Activated gamma-delta T cell treated with anti-CD3 and anti-CD28 coated beads, Interleukin-2, amount 50 U/mL, for 16 hours (primary cell): ENCODE data around the gene PKP4.
"Not testable (repeated sequence)": the region's sequence is repeated elsewhere in the genome, so short reads cannot be mapped to it uniquely, and the experiment has no call there.

ENCODE experiments used
- DNase-seq: peaks from one replicate; pipeline ENCODE4 v3.0.0-alpha.2; 2020; ENCODE audit warnings: low read depth

Gene PKP4

GRCh38 chr2:158687315-158687714 is 230.6 kb downstream of the PKP4 start:
- no peak for DNase-seq

- DNase-seq, result no peak
Observed at GRCh38 chr2:158688721-158689120, 232.0 kb downstream of the PKP4 start.

GRCh38 chr2:158689391-158689790 is 232.6 kb downstream of the PKP4 start:
- DNase-seq, result no peak

DNA sequence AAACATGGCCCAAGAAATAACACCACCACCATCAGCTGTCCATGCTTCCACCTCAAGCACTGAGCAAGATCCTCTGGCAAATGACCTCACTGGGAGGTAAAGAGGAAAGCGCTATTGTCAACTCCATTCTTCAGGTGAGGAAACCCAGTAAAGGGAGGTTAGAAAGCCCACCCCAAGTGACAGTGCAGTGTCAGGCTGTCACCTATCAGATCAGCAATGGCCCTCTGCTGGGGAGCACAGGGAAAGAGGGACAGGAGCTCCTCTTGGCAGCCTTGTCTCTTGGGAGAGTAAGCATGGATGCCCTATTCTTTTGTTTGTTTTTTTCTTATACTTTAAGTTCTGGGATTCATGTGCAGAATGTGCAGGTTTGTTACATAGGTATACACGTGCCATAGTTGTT is 234.1 kb downstream of the PKP4 start:
- DNase-seq, result no peak

GRCh38 chr2:158691619-158692018 is 234.9 kb downstream of the PKP4 start:
- no peak for DNase-seq

GRCh38 chr2:158692372-158693103 is 235.8 kb downstream of the PKP4 start:
- DNase-seq, result no peak

DNA sequence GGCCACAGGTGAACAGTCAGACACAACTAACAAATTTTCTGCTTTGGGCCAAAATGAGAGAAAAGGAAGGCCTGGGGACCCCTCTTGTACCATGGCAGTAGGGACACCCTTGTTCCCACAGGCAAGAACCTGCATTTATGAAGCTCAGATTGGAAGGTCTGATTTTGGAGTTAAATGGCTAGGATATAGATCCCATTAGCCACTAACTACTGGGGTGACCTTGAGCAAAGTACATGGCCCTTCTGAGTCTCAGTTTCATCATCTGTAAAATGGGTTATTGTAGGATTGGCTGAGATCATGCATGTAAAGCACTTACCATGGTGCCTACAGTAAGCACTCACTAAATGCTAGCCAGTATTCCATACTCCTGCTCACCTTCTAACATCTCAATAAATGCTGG is 236.7 kb downstream of the PKP4 start:
- no peak for DNase-seq

DNA sequence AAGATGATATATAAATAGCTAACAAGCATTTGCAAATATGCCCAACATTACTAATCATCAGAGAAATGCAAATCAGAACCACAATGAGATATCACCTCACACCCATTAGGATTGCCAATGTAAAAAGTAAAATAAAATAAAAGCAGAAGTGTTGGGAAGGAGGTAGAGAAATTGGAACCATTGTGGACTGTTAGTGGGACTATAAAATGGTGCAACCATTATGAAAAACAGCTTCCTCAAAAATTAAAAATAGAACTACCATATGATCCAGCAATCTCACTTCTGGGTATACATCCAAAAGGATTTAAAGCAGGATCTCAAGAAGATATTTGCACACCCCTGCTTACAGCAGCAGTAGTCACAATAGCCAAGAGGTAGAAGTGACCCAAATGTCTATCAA is 238.6 kb downstream of the PKP4 start:
- no peak for DNase-seq

- not testable (repeated sequence) for DNase-seq
Observed at GRCh38 chr2:158695744-158696143, 239.0 kb downstream of the PKP4 start.

DNA sequence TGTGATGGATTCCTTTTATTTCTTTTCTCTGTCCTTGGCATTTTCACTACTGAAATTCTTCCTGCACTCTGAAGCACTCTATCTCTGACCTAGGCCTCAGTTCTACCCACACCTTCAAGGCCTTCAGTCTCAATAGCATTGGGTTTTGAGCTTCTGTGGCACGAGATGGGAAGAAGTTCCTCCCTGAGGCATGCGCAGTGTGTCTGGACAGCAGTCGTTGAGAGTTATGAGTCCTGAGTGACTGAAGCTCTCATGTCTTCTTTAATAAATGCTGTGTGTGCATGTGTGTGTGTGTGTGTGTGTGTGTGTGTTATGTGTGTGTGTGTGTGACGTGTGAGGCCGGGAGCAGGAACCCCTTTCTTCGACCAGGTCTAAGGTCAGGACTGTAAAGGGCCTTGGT is 242.6 kb downstream of the PKP4 start:
- no peak for DNase-seq

DNA sequence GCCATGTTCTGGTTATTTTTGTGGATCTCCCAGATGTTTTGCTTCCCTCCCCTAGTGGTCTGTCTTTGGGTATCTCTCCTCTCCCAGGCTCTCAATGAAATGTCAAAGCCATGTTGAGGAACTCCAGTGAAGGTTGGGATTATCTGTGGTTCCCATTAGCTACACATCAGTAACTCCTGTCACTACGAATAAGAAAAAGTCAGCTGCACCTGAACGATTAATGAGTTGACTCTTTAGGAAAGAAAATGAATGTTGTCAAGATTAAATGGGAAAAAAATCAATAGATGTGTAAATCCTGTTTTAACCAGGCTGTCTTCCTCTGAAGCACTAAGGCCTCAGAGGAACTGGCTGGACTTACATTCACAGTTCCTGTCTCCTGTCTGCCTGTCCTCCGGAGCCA is 244.3 kb downstream of the PKP4 start:
- no peak for DNase-seq

DNA sequence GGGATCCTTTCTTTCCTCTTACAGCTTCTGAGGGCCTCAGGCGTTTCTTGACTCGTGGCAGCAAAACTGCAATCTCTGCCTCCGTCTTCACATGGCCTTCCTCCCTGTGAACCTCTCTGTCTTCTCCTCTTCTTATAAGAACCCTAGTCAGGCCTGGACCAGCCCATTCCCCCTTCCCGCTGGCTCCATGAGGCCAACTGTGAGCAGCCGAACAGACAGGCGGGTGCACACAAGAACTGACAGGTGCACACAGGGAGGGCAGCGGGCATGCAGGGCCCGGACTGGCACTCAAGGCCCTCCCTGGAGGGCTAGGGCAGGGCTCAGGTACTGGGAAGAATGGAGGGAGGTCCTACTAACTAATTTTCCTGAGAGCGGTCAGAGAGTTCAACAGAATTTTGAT is 246.0 kb downstream of the PKP4 start:
- no peak for DNase-seq

- DNase-seq, result not testable (repeated sequence)
Observed at GRCh38 chr2:158704724-158705465, 248.1 kb downstream of the PKP4 start.

GRCh38 chr2:158712791-158713522 is 256.2 kb downstream of the PKP4 start:
- DNase-seq, result no peak

- DNase-seq, result no peak
Observed at GRCh38 chr2:158713523-158714138, 256.9 kb downstream of the PKP4 start.

DNA sequence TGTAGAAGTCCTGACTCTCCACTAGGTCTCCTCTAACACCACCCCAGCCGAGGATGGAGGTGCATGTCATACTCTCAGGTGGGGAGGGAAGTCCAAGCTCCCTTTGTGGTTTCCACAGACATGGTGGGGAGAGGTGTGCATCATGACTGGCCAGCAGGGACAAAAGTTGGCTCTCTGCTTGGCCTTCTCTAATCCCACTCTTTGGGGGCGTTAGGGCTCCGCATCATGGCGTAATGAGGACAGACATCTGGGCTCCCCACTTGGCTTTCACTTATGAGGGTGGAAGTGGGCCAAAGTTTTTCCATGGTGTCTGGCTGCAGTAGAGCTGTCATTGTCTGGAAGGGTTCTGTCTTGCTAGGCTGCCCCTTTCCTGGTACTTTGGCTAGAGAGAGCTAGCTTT is 257.7 kb downstream of the PKP4 start:
- DNase-seq, result no peak

GRCh38 chr2:158715357-158715756 is 258.6 kb downstream of the PKP4 start:
- DNase-seq, result no peak

- DNase-seq, result no peak
Observed at GRCh38 chr2:158716121-158716791, 259.5 kb downstream of the PKP4 start.

GRCh38 chr2:158716921-158717320 is 260.2 kb downstream of the PKP4 start:
- no peak for DNase-seq

GRCh38 chr2:158717366-158718195 is 260.8 kb downstream of the PKP4 start:
- DNase-seq, result no peak

DNA sequence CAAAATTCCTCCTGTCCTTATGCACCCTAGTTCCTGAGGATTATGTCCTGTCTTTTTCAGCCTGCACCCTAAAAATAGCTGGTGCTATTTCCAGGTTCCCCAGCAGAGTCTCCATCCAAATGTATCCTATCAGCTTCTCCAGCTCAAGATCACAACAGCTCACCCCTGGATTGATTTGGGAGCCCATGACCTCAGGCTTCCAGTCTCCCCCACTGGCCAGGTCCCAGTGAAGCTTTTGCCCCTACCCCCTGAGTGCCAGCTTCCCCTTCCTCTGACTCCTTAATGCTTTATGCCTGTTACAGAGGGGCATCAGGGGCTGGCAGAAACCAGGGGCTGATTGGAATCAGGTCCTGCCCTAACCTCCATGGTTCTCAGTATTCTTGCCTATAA is 261.4 kb downstream of the PKP4 start:
- no peak for DNase-seq
